ENCODE results near the gene HKDC1. TPM values are rescaled to one million over a fixed set of nuclear protein-coding genes. Genes with fewer than 3 reads are reported as not detected.

HKDC1 gene
- total RNA-seq, 4 donors from 2014 or later = 26.8 to 39.6 (median 28.0) TPM; not detected in 1

DNA sequence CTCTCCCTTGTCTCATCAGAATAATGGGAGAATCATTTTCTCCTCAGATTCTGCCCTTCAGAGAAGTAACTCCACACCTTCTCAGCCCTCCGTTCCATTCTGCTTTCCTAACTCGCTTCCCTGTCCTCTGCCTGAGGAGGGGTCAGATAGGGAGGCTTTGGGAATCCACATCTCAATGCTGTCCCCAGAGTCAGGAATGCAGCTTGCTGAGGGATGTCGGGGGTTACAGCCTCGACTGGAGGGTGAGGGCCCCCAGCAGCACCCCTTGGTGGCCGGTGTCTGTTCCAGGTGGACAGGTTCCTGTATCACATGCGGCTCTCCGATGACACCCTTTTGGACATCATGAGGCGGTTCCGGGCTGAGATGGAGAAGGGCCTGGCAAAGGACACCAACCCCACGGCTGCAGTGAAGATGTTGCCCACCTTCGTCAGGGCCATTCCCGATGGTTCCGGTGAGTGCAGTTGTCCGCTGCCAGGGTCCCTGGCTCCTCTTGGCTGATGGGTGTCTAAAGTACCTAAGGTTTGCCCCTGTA lies 6.9 kb downstream of the HKDC1 start:
- H3K27me3 ChIP-seq = no peaks in the 10 kb centered on the region
- no peak overlapping the region for H3K27ac ChIP-seq
- intact Hi-C loops (cut with DNase I; ENCODE audit: low total_unique reads) (no loop called here), in situ Hi-C loops (cut with MboI; ENCODE audit: low pct_ligation_motif_present in 1 of 4, low pct_unique_long_range_greater_than_20kb in 1 of 4, low sequenced_read_pairs in 3 of 4) (loop anchor here in 2 of 4 donors (25.0 kb wide), 2 partner anchors 285 to 410 kb away; partner anchors contain the start of gene FAM241B (in 1 of the 2))
- DNase-seq = no peak
- H3K4me1 ChIP-seq = peaks cover 12 to 51% (median 32%) of the 10 kb centered on the region in 4 donors
- no peak overlapping the region for H3K4me3 ChIP-seq
- H3K9me3 ChIP-seq = no peaks in the 10 kb centered on the region
- 97 to 100% methylated on average over 2 to 14 of the region's 14 CpGs for WGBS, 2 donors (ENCODE audit: low coverage in 1 of 2)
- TF ChIP-seq, protein P1, sequence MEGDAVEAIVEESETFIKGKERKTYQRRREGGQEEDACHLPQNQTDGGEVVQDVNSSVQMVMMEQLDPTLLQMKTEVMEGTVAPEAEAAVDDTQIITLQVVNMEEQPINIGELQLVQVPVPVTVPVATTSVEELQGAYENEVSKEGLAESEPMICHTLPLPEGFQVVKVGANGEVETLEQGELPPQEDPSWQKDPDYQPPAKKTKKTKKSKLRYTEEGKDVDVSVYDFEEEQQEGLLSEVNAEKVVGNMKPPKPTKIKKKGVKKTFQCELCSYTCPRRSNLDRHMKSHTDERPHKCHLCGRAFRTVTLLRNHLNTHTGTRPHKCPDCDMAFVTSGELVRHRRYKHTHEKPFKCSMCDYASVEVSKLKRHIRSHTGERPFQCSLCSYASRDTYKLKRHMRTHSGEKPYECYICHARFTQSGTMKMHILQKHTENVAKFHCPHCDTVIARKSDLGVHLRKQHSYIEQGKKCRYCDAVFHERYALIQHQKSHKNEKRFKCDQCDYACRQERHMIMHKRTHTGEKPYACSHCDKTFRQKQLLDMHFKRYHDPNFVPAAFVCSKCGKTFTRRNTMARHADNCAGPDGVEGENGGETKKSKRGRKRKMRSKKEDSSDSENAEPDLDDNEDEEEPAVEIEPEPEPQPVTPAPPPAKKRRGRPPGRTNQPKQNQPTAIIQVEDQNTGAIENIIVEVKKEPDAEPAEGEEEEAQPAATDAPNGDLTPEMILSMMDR (IDR thresholded peaks at IDR 0.05) = no peak
- TF ChIP-seq EP300 (IDR thresholded peaks at IDR 0.05; ENCODE audit: low read depth) = no peak
- TF ChIP-seq POLR2A (IDR thresholded peaks at IDR 0.05) = no peak
- TF ChIP-seq POLR2AphosphoS5 (IDR thresholded peaks at IDR 0.05) = no peak
- no peaks in the 10 kb centered on the region for H3K36me3 ChIP-seq

GRCh38 chr10:69228151-69228550 lies 8.0 kb downstream of the HKDC1 start:
- TF ChIP-seq POLR2A (IDR thresholded peaks at IDR 0.05) (no peak), POLR2AphosphoS5 (IDR thresholded peaks at IDR 0.05) (no peak), EP300 (IDR thresholded peaks at IDR 0.05; ENCODE audit: low read depth) (no peak)
- TF ChIP-seq, protein P1 (IDR thresholded peaks at IDR 0.05) = no peak

GRCh38 chr10:69229616-69229916 lies 9.4 kb downstream of the HKDC1 start:
- no peaks in the 10 kb centered on the region for H3K36me3 ChIP-seq
- DNase-seq = no peak
- intact Hi-C loops (cut with DNase I; ENCODE audit: low total_unique reads) = no loop called here
- no peak overlapping the region for H3K4me3 ChIP-seq
- H3K27me3 ChIP-seq = no peaks in the 10 kb centered on the region
- TF ChIP-seq EP300 (IDR thresholded peaks at IDR 0.05; ENCODE audit: low read depth) (no peak), POLR2AphosphoS5 (IDR thresholded peaks at IDR 0.05) (no peak), POLR2A (IDR thresholded peaks at IDR 0.05) (no peak)
- TF ChIP-seq, protein P1 (IDR thresholded peaks at IDR 0.05) = no peak
- H3K27ac ChIP-seq = peak overlapping the region; percentile 65 to 76 (median 72)
- H3K4me1 ChIP-seq = peaks cover 0 to 41% (median 22%) of the 10 kb centered on the region in 4 donors
- 62 to 100% methylated on average over 2 to 8 of the region's 8 CpGs for WGBS, 2 donors (ENCODE audit: low coverage in 1 of 2)
- H3K9me3 ChIP-seq = no peaks in the 10 kb centered on the region
- in situ Hi-C loops (cut with MboI; ENCODE audit: low pct_ligation_motif_present in 1 of 4, low pct_unique_long_range_greater_than_20kb in 1 of 4, low sequenced_read_pairs in 3 of 4) = loop anchor here in 2 of 4 donors (25.0 kb wide), 2 partner anchors 283 to 408 kb away; partner anchors contain the start of gene FAM241B (in 1 of the 2)

More at GRCh38 chr10:69228151-69228550, 8.0 kb downstream of the HKDC1 start:
- intact Hi-C loops (cut with DNase I; ENCODE audit: low total_unique reads) = no loop called here
- Histone ChIP-seq H3K4me3 (no peak overlapping the region), H3K27me3 (no peaks in the 10 kb centered on the region), H3K36me3 (no peaks in the 10 kb centered on the region), H3K4me1 (peaks cover 9 to 52% (median 31%) of the 10 kb centered on the region in 4 donors), H3K9me3 (no peaks in the 10 kb centered on the region), H3K27ac (peak overlapping the region in 3 of 4 donors; percentile 69 to 76 (median 75))
- in situ Hi-C loops (cut with MboI; ENCODE audit: low pct_ligation_motif_present in 1 of 4, low pct_unique_long_range_greater_than_20kb in 1 of 4, low sequenced_read_pairs in 3 of 4) = loop anchor here in 2 of 4 donors (25.0 kb wide), 2 partner anchors 284 to 409 kb away; partner anchors contain the start of gene FAM241B (in 1 of the 2)
- 80 to 93% methylated on average over 2 of the region's 2 CpGs for WGBS, 2 donors (ENCODE audit: low coverage in 1 of 2)
- no peak for DNase-seq

- TF ChIP-seq POLR2AphosphoS5 (IDR thresholded peaks at IDR 0.05) = no peak
- no peak for TF ChIP-seq EP300 (IDR thresholded peaks at IDR 0.05; ENCODE audit: low read depth)
- TF ChIP-seq, protein P1 (IDR thresholded peaks at IDR 0.05) = no peak
- TF ChIP-seq POLR2A (IDR thresholded peaks at IDR 0.05) = no peak
- no peaks in the 10 kb centered on the region for H3K9me3 ChIP-seq
- no peaks in the 10 kb centered on the region for H3K36me3 ChIP-seq
- in situ Hi-C loops (cut with MboI; ENCODE audit: low pct_ligation_motif_present in 1 of 4, low pct_unique_long_range_greater_than_20kb in 1 of 4, low sequenced_read_pairs in 3 of 4) = loop anchor here (10.0 to 25.0 kb wide), 4 partner anchors 85 to 407 kb away; partner anchors contain the start of gene FAM241B (in 1 of the 4)
- DNase-seq = no peak
- intact Hi-C loops (cut with DNase I; ENCODE audit: low total_unique reads) = no loop called here
- H3K4me1 ChIP-seq = peaks cover 0 to 35% (median 20%) of the 10 kb centered on the region in 4 donors
- H3K4me3 ChIP-seq = no peak overlapping the region
- H3K27ac ChIP-seq = peak overlapping the region in 3 of 4 donors; percentile 69 to 76 (median 75)
- H3K27me3 ChIP-seq = no peaks in the 10 kb centered on the region
- WGBS, 2 donors (ENCODE audit: low coverage in 1 of 2) = 76% methylated on average over 4 of the region's 5 CpGs; no CpG with 5 or more reads in 1 of the 2 donors
Measured at GRCh38 chr10:69230128-69230527, 10.0 kb downstream of the HKDC1 start.
